CD4-positive, alpha-beta T cell treated with Interleukin-15 for 4 hours (primary cell): ENCODE data around the gene CYTH3.

Experiments used
- DNase-seq: peaks from one replicate; pipeline ENCODE4 v3.0.0-alpha.2; 2020; ENCODE audit warnings: low spot score

The CYTH3 gene

GRCh38 chr7:6149996-6150395 lies 122.4 kb downstream of the CYTH3 start:
- DNase-seq: no peak

GRCh38 chr7:6148724-6149360 lies 123.6 kb downstream of the CYTH3 start:
- no peak for DNase-seq

- DNase-seq: no peak
Measured at GRCh38 chr7:6147627-6148026, 124.8 kb downstream of the CYTH3 start.

GRCh38 chr7:6146666-6147065 lies 125.8 kb downstream of the CYTH3 start:
- no peak for DNase-seq

GRCh38 chr7:6143997-6144396 lies 128.4 kb downstream of the CYTH3 start:
- no peak for DNase-seq

- no peak for DNase-seq
Measured at GRCh38 chr7:6142871-6143380, 129.5 kb downstream of the CYTH3 start.

GRCh38 chr7:6139189-6139996 lies 133.0 kb downstream of the CYTH3 start:
- no peak for DNase-seq

GRCh38 chr7:6136475-6136874 lies 135.9 kb downstream of the CYTH3 start:
- DNase-seq: no peak

- DNase-seq: no peak
Measured at GRCh38 chr7:6133249-6133648, 139.2 kb downstream of the CYTH3 start.

GRCh38 chr7:6130007-6130587 lies 142.3 kb downstream of the CYTH3 start:
- DNase-seq: no peak

GRCh38 chr7:6128205-6128604 lies 144.2 kb downstream of the CYTH3 start:
- DNase-seq: no peak

GRCh38 chr7:6127110-6127490 lies 145.3 kb downstream of the CYTH3 start:
- no peak for DNase-seq

- DNase-seq: no peak
Measured at GRCh38 chr7:6123843-6124242, 148.6 kb downstream of the CYTH3 start.

- peak; percentile 13 for DNase-seq
Measured at GRCh38 chr7:6121141-6121540, 151.3 kb downstream of the CYTH3 start.

GRCh38 chr7:6117533-6117932 lies 154.9 kb downstream of the CYTH3 start:
- DNase-seq: no peak

- DNase-seq: no peak
Measured at GRCh38 chr7:6116211-6116610, 156.2 kb downstream of the CYTH3 start.
